ENCODE data around the gene CACNA1C. TPM values are rescaled to one million over a fixed set of nuclear protein-coding genes. Genes with fewer than 3 reads are reported as not detected.

The CACNA1C gene
- total RNA-seq, 1 donor from 2014 or later = 1.6 TPM

- DNase-seq (ENCODE audit: low read depth, low spot score) = no peak
- TF ChIP-seq CTCF (conservative IDR thresholded peaks at IDR 0.05) = no peak
- Mint-ChIP-seq H3K9me3 (peaks cover 5% of the 10 kb centered on the region), H3K27me3 (ENCODE audit: low read depth) (peaks cover 41% of the 10 kb centered on the region), H3K36me3 (ENCODE audit: low read depth) (peaks cover 2% of the 10 kb centered on the region), H3K4me3 (no peak overlapping the region), H3K27ac (ENCODE audit: unreplicated experiment) (no peak overlapping the region), H3K4me1 (peaks cover 12% of the 10 kb centered on the region)
Observed at GRCh38 chr12:2588345-2588744, 535.6 kb downstream of the CACNA1C start.

- H3K27me3 Mint-ChIP-seq (ENCODE audit: low read depth) = peaks cover 30% of the 10 kb centered on the region
- H3K4me1 Mint-ChIP-seq = peaks cover 12% of the 10 kb centered on the region
- H3K36me3 Mint-ChIP-seq (ENCODE audit: low read depth) = peaks cover 2% of the 10 kb centered on the region
Observed at GRCh38 chr12:2589381-2589780, 536.6 kb downstream of the CACNA1C start.

GRCh38 chr12:2593045-2593444 is 540.3 kb downstream of the CACNA1C start:
- Mint-ChIP-seq H3K27me3 (ENCODE audit: low read depth) (peaks cover 6% of the 10 kb centered on the region), H3K27ac (ENCODE audit: unreplicated experiment) (no peak overlapping the region), H3K4me1 (peaks cover 7% of the 10 kb centered on the region), H3K4me3 (no peak overlapping the region), H3K36me3 (ENCODE audit: low read depth) (peaks cover 2% of the 10 kb centered on the region), H3K9me3 (peaks cover 8% of the 10 kb centered on the region)
- DNase-seq (ENCODE audit: low read depth, low spot score) = no peak
- no peak for TF ChIP-seq CTCF (conservative IDR thresholded peaks at IDR 0.05)

More at GRCh38 chr12:2589381-2589780, 536.6 kb downstream of the CACNA1C start:
- Mint-ChIP-seq H3K27ac (ENCODE audit: unreplicated experiment) (no peak overlapping the region), H3K4me3 (no peak overlapping the region), H3K9me3 (peaks cover 8% of the 10 kb centered on the region)
- no peak for DNase-seq (ENCODE audit: low read depth, low spot score)
- TF ChIP-seq CTCF (conservative IDR thresholded peaks at IDR 0.05) = no peak

GRCh38 chr12:2596441-2596840 is 543.7 kb downstream of the CACNA1C start:
- Mint-ChIP-seq H3K4me3 (no peak overlapping the region), H3K36me3 (ENCODE audit: low read depth) (peaks cover 2% of the 10 kb centered on the region), H3K27me3 (ENCODE audit: low read depth) (no peaks in the 10 kb centered on the region), H3K9me3 (peaks cover 8% of the 10 kb centered on the region), H3K4me1 (no peaks in the 10 kb centered on the region), H3K27ac (ENCODE audit: unreplicated experiment) (no peak overlapping the region)
- DNase-seq (ENCODE audit: low read depth, low spot score) = no peak
- TF ChIP-seq CTCF (conservative IDR thresholded peaks at IDR 0.05) = no peak

GRCh38 chr12:2605301-2605700 is 552.5 kb downstream of the CACNA1C start:
- no peak for TF ChIP-seq CTCF (conservative IDR thresholded peaks at IDR 0.05)
- Mint-ChIP-seq H3K36me3 (ENCODE audit: low read depth) (no peaks in the 10 kb centered on the region), H3K27me3 (ENCODE audit: low read depth) (peaks cover 2% of the 10 kb centered on the region), H3K9me3 (no peaks in the 10 kb centered on the region), H3K4me3 (no peak overlapping the region), H3K27ac (ENCODE audit: unreplicated experiment) (peak overlapping the region; percentile 75), H3K4me1 (peaks cover 4% of the 10 kb centered on the region)
- no peak for DNase-seq (ENCODE audit: low read depth, low spot score)
